Stimulated activated memory B cell treated with anti-CD40 and anti-IgM and Interleukin-4, amounts not matched to agents 10 μg/mL and 1 μg/mL and 100 μg/mL, for 72 hours (primary cell): ENCODE measurements around the gene CRAT.
A peak's percentile ranks its signal among the peaks of the same experiment; 100 is the strongest.

Source experiments
- ATAC-seq: fragments of 150-1000 bp; cut with Tn5 transposase; 2 replicates; pipeline ENCODE4 v1.10.0; 2021
- H3K27ac Mint-ChIP-seq: one replicate; pipeline ENCODE4 v1.8.0; 2022; ENCODE audit warnings: mild to moderate bottlenecking, mixed read lengths
- H3K27me3 Mint-ChIP-seq: one replicate; pipeline ENCODE4 v1.8.0; 2022; ENCODE audit warnings: mixed read lengths
- H3K36me3 Mint-ChIP-seq: one replicate; pipeline ENCODE4 v1.8.0; 2022; ENCODE audit warnings: mixed read lengths
- H3K4me1 Mint-ChIP-seq: one replicate; pipeline ENCODE4 v1.8.0; 2022; ENCODE audit warnings: mixed read lengths
- H3K4me3 Mint-ChIP-seq: one replicate; pipeline ENCODE4 v1.8.0; 2022; ENCODE audit warnings: mild to moderate bottlenecking, moderate library complexity, mixed read lengths
- H3K9me3 Mint-ChIP-seq: one replicate; pipeline ENCODE4 v1.8.0; 2022; ENCODE audit warnings: mixed read lengths

CRAT gene

GRCh38 chr9:129110740-129111527 lies at the start of gene CRAT, which contains the start of gene PTPA:
CRAT (minus strand) TSS chr9:129110793; CDS start chr9:129110509, 284 bp downstream.
PTPA (plus strand) TSS chr9:129111415; CDS start chr9:129111601, 186 bp downstream.
- ATAC-seq: peak; percentile 94
- no peaks in the 10 kb centered on the region for H3K27me3 Mint-ChIP-seq
- no peaks in the 10 kb centered on the region for H3K36me3 Mint-ChIP-seq
- peaks cover 45% of the 10 kb centered on the region for H3K4me1 Mint-ChIP-seq
- no peaks in the 10 kb centered on the region for H3K9me3 Mint-ChIP-seq
- H3K27ac Mint-ChIP-seq: peak within 1 kb of the TSS; percentile 93
- H3K4me3 Mint-ChIP-seq: peak within 1 kb of the TSS; percentile 94

GRCh38 chr9:129156163-129156562 lies 45.6 kb upstream of the CRAT start:
- ATAC-seq: no peak
- peaks cover 18% of the 10 kb centered on the region for H3K36me3 Mint-ChIP-seq

GRCh38 chr9:129154866-129155477 lies 44.4 kb upstream of the CRAT start:
- no peak for ATAC-seq

More at GRCh38 chr9:129156163-129156562, 45.6 kb upstream of the CRAT start:
- no peaks in the 10 kb centered on the region for H3K9me3 Mint-ChIP-seq
- no peaks in the 10 kb centered on the region for H3K4me1 Mint-ChIP-seq
- H3K27ac Mint-ChIP-seq: no peak overlapping the region
- H3K27me3 Mint-ChIP-seq: no peaks in the 10 kb centered on the region
- no peak overlapping the region for H3K4me3 Mint-ChIP-seq

GRCh38 chr9:129151469-129151868 lies 40.9 kb upstream of the CRAT start:
- Mint-ChIP-seq H3K9me3 (no peaks in the 10 kb centered on the region), H3K36me3 (peaks cover 38% of the 10 kb centered on the region), H3K4me1 (peaks cover 30% of the 10 kb centered on the region), H3K27ac (no peak overlapping the region), H3K4me3 (no peak overlapping the region), H3K27me3 (no peaks in the 10 kb centered on the region)
- ATAC-seq: no peak

More at GRCh38 chr9:129154866-129155477, 44.4 kb upstream of the CRAT start:
- H3K27me3 Mint-ChIP-seq: no peaks in the 10 kb centered on the region
- no peaks in the 10 kb centered on the region for H3K9me3 Mint-ChIP-seq
- no peak overlapping the region for H3K27ac Mint-ChIP-seq
- H3K36me3 Mint-ChIP-seq: peaks cover 21% of the 10 kb centered on the region
- peaks cover 3% of the 10 kb centered on the region for H3K4me1 Mint-ChIP-seq
- no peak overlapping the region for H3K4me3 Mint-ChIP-seq

- peaks cover 30% of the 10 kb centered on the region for H3K4me1 Mint-ChIP-seq
- H3K36me3 Mint-ChIP-seq: peaks cover 42% of the 10 kb centered on the region
- H3K27ac Mint-ChIP-seq: no peak overlapping the region
- no peaks in the 10 kb centered on the region for H3K27me3 Mint-ChIP-seq
- no peak overlapping the region for H3K4me3 Mint-ChIP-seq
- H3K9me3 Mint-ChIP-seq: no peaks in the 10 kb centered on the region
- ATAC-seq: no peak
Measured at GRCh38 chr9:129150672-129151211, 40.1 kb upstream of the CRAT start.

- no peak for ATAC-seq
- no peaks in the 10 kb centered on the region for H3K9me3 Mint-ChIP-seq
- H3K27ac Mint-ChIP-seq: peak overlapping the region; percentile 76
- no peaks in the 10 kb centered on the region for H3K27me3 Mint-ChIP-seq
- no peak overlapping the region for H3K4me3 Mint-ChIP-seq
- peaks cover 30% of the 10 kb centered on the region for H3K4me1 Mint-ChIP-seq
- H3K36me3 Mint-ChIP-seq: peaks cover 42% of the 10 kb centered on the region
Measured at GRCh38 chr9:129150122-129150521, 39.5 kb upstream of the CRAT start.

GRCh38 chr9:129149442-129149841 lies 38.8 kb upstream of the CRAT start:
- peaks cover 30% of the 10 kb centered on the region for H3K4me1 Mint-ChIP-seq
- peaks cover 41% of the 10 kb centered on the region for H3K36me3 Mint-ChIP-seq
- no peaks in the 10 kb centered on the region for H3K27me3 Mint-ChIP-seq
- no peak overlapping the region for H3K4me3 Mint-ChIP-seq
- peak overlapping the region; percentile 76 for H3K27ac Mint-ChIP-seq
- ATAC-seq: no peak
- no peaks in the 10 kb centered on the region for H3K9me3 Mint-ChIP-seq

- Mint-ChIP-seq H3K4me1 (peaks cover 36% of the 10 kb centered on the region), H3K27ac (peak overlapping the region; percentile 76), H3K9me3 (no peaks in the 10 kb centered on the region), H3K36me3 (peaks cover 43% of the 10 kb centered on the region), H3K27me3 (no peaks in the 10 kb centered on the region), H3K4me3 (no peak overlapping the region)
- no peak for ATAC-seq
Measured at GRCh38 chr9:129148463-129149204, 38.0 kb upstream of the CRAT start.

- Mint-ChIP-seq H3K27me3 (no peaks in the 10 kb centered on the region), H3K9me3 (no peaks in the 10 kb centered on the region), H3K4me3 (no peak overlapping the region), H3K27ac (peak overlapping the region; percentile 60), H3K4me1 (peaks cover 57% of the 10 kb centered on the region), H3K36me3 (peaks cover 34% of the 10 kb centered on the region)
- ATAC-seq: no peak
Measured at GRCh38 chr9:129146441-129146941, 35.9 kb upstream of the CRAT start.

- Mint-ChIP-seq H3K9me3 (no peaks in the 10 kb centered on the region), H3K27ac (no peak overlapping the region), H3K4me3 (no peak overlapping the region), H3K4me1 (peaks cover 63% of the 10 kb centered on the region), H3K36me3 (peaks cover 27% of the 10 kb centered on the region), H3K27me3 (no peaks in the 10 kb centered on the region)
- no peak for ATAC-seq
Measured at GRCh38 chr9:129145841-129146292, 35.3 kb upstream of the CRAT start.

- ATAC-seq: no peak
- H3K4me1 Mint-ChIP-seq: peaks cover 69% of the 10 kb centered on the region
- H3K27ac Mint-ChIP-seq: no peak overlapping the region
- peaks cover 27% of the 10 kb centered on the region for H3K36me3 Mint-ChIP-seq
- H3K27me3 Mint-ChIP-seq: no peaks in the 10 kb centered on the region
- no peak overlapping the region for H3K4me3 Mint-ChIP-seq
- H3K9me3 Mint-ChIP-seq: no peaks in the 10 kb centered on the region
Measured at GRCh38 chr9:129145316-129145715, 34.7 kb upstream of the CRAT start.

- peak overlapping the region; percentile 99 for H3K27ac Mint-ChIP-seq
- H3K4me3 Mint-ChIP-seq: peak overlapping the region; percentile 25
- no peaks in the 10 kb centered on the region for H3K9me3 Mint-ChIP-seq
- peaks cover 26% of the 10 kb centered on the region for H3K36me3 Mint-ChIP-seq
- ATAC-seq: no peak
- no peaks in the 10 kb centered on the region for H3K27me3 Mint-ChIP-seq
- H3K4me1 Mint-ChIP-seq: peaks cover 66% of the 10 kb centered on the region
Measured at GRCh38 chr9:129143031-129143927, 32.7 kb upstream of the CRAT start.

GRCh38 chr9:129142138-129142935 lies 31.7 kb upstream of the CRAT start:
- Mint-ChIP-seq H3K27ac (peak overlapping the region; percentile 99), H3K9me3 (no peaks in the 10 kb centered on the region), H3K4me3 (peak overlapping the region; percentile 46)

More at GRCh38 chr9:129142138-129142935, 31.7 kb upstream of the CRAT start:
- H3K4me1 Mint-ChIP-seq: peaks cover 63% of the 10 kb centered on the region
- ATAC-seq: no peak
- H3K27me3 Mint-ChIP-seq: no peaks in the 10 kb centered on the region
- H3K36me3 Mint-ChIP-seq: peaks cover 32% of the 10 kb centered on the region
